Suprapubic skin (tissue), 4 donors: ENCODE measurements around the gene TMEM174.

Experiments used
- CTCF ChIP-seq, 2 donors: fragments of 200-600 bp in 1 of 2; fragments of 450-650 bp in 1 of 2; sonication (generic) in 1 of 2; IDR thresholded peaks; one replicate each; pipeline ENCODE4 v1.5.1; 2016 to 2019; ENCODE audit warnings: antibody characterized with exemption in 2 of 2, mild to moderate bottlenecking in 1 of 2, moderate library complexity in 1 of 2
- POLR2A ChIP-seq, 2 donors: fragments of 450-650 bp; IDR thresholded peaks; one replicate each; pipeline ENCODE4 v1.6.1; 2017; ENCODE audit warnings: antibody characterized with exemption in 2 of 2, mild to moderate bottlenecking in 2 of 2, moderate library complexity in 2 of 2
- POLR2AphosphoS5 ChIP-seq, 3 donors: sonication (generic); formaldehyde crosslinking; IDR thresholded peaks; one replicate each; pipeline ENCODE4 v1.6.1; 2017; ENCODE audit warnings: antibody characterized with exemption in 3 of 3

DNA sequence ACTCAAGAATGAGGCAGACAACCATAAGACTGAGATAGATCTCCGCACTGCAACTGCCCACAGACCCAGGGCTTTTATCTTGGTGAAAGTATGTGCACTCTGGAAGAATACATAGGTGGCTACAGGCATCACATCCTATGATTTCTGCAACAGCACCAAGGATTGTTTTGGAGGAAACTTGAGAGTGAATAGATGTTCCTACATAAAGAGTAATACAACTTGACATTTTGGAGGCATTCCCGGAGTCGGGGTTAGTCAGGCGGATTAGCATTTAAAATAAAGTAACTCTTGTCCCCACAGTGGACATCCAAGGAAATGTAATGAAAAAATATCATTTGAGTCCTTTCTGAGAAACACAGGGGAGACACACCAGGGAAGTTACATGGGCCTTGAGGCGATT lies 26.7 kb downstream of the TMEM174 start:
- no peak for TF ChIP-seq CTCF (IDR thresholded peaks at IDR 0.05)
- TF ChIP-seq POLR2A (IDR thresholded peaks at IDR 0.05) = no peak
- TF ChIP-seq POLR2AphosphoS5 (IDR thresholded peaks at IDR 0.05) = no peak
